HT1080 (cell line): Measurements from ENCODE around the gene PKHD1. TPM values are rescaled to one million over a fixed set of nuclear protein-coding genes. Genes with fewer than 3 reads are reported as not detected.

Experiments used
- DNase-seq: peaks from one replicate; pipeline ENCODE4 v3.0.0-alpha.2; 2015; ENCODE audit warnings: low read depth
- total RNA-seq: library from RNA; depleted of rRNA; stranded (reverse); fragments of >200 nt; shearing (Covaris generic); gene quantifications from 2 replicates; pipeline ENCODE4 v1.2.3, GENCODE V29; 2014

The PKHD1 gene
- total RNA-seq, 1 experiment from 2014 or later: not detected

- DNase-seq: no peak
Observed at GRCh38 chr6:52104979-52105378, 17.6 kb upstream of the PKHD1 start.

DNA sequence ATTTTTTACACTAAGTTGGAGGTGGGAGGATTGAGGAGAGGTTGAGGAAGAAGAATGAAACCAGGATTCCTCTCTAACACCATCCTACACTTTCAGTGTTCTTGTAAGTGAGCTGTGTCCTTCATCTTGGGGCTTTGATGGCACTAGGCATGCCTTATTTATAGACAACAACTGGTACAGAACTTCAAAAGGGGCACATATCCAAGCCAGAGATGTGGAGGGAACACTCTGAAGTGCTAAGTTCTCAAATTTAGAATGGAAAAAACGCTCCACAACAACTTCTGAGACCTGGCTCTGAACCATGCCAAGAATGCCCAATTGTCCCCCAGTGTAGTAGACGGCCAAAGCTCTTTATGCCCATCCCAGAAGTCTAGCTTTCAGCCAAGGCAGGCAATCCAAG is 16.2 kb upstream of the PKHD1 start:
- no peak for DNase-seq

DNA sequence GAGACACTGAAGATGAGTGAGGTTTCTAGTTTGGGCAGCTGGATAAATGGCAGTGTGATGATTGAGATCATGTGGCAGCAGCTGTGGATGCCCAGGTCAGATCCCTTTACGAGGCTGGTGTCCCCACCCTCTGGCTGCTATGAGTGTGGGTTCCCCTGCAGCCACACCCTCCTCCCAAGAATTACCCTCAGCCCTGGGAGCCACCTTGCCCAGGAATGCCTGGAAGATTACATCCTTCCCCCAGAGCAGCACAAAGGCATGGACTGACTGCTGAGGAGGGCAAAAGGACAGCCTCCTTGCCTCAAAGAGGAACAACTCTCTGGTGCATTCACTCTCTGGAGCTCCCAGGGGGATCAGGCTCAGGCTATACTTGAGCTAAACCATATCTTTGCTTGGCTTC is 15.0 kb upstream of the PKHD1 start:
- no peak for DNase-seq

- no peak for DNase-seq
Observed at GRCh38 chr6:52098721-52099120, 11.3 kb upstream of the PKHD1 start.

GRCh38 chr6:52089758-52090348 is 2.4 kb upstream of the PKHD1 start:
- DNase-seq: peak; percentile 17

DNA sequence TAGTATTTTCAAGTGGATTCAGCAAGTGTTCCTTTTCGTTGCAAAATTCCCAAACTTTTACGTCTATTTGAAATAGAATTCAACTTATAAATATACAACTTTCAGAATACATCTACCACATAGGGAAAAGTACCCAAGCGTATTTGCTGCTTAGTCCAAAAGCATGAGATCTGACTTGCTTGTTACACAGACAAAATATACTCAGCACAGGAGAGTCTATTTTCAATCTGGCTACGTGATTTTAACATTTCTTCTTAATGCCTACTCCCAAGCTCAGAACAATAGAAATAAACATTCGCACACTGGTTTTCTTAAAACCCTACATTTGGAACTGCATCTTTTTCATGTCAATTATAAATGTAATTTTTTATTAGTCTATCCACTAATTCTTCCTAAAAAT is 672 bp downstream of the PKHD1 start:
- no peak for DNase-seq

GRCh38 chr6:52081237-52081636 is 6.2 kb downstream of the PKHD1 start:
- DNase-seq: no peak

- no peak for DNase-seq
Observed at GRCh38 chr6:52077961-52078625, 9.3 kb downstream of the PKHD1 start.

DNA sequence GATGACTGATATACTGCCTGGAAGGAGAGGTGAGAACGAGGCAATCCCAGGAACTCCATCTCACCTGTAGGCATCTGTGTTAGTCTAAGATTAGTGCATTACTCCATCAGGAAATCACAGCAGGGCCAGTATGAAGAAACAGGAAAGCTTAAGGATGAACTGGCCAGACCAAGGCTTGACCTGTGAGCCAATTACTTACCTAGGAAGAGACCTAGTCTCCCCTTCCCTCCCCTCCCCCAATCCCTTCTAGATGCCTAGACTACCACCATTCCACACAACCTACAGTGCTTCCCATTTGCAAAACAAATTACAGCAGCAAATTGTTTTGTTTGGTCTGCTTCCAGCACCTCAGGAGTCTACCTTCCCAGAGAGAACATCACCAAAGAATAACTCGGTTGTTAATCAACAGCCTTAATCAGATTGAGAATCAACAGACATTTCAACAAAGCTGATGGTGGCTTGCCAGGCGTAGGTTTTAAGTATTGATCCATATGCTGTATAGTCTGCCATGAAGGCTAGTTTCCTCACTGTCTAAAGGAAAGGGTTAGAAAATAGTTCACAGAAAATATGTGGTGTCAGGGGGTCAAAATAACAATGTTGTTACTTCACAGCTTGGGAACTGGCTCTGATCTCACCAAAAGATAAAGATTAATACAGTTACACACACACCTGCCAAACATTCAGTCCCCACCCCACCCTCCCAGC is 10.1 kb downstream of the PKHD1 start:
- no peak for DNase-seq

DNA sequence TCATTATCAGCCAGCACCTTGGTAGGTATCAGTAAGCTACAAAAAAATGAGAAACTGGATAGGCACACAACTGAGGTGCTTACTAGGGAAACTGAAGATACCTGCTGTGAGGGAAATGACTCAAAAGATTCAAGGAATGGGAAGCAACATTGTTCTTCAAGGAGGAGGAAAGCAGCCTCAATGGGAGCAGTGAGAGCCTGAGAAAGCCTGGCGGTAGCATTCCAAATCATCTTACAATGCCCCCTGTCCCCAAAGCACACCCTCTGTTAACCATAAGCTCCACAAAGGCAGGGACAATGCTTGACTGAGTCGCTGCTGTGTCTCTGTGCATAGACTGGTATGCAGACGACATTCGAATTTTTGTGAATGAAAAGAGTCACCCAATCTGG is 10.6 kb downstream of the PKHD1 start:
- no peak for DNase-seq

GRCh38 chr6:52074716-52075115 is 12.7 kb downstream of the PKHD1 start:
- DNase-seq: no peak

GRCh38 chr6:52074155-52074554 is 13.3 kb downstream of the PKHD1 start:
- DNase-seq: no peak

GRCh38 chr6:52065621-52066020 is 21.8 kb downstream of the PKHD1 start:
- DNase-seq: peak; percentile 71

- DNase-seq: peak; percentile 66
Observed at GRCh38 chr6:52063584-52064344, 23.6 kb downstream of the PKHD1 start.

GRCh38 chr6:52061481-52061880 is 25.9 kb downstream of the PKHD1 start:
- DNase-seq: no peak

- DNase-seq: no peak
Observed at GRCh38 chr6:52059821-52060220, 27.6 kb downstream of the PKHD1 start.

DNA sequence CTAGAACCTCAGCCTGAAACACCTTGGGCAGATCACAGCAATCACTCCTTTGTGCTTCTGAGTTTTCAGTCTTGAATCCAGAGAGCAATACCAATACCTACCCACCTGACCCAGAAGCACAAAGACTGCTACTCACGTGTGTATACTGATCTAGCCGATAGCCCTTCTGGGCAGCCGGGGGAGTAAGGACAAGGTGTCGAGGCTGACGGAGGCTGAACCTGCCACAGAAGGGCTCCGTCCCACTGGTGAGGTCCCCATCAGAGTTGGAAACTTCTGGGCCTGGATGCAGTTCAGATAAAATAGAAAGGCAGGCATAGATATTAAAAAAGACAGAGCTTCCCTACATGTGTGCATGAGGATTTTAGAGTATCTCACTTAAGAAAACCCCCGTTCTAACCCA is 32.0 kb downstream of the PKHD1 start:
- no peak for DNase-seq

GRCh38 chr6:52053038-52053695 is 34.2 kb downstream of the PKHD1 start:
- no peak for DNase-seq

GRCh38 chr6:52050051-52050405 is 37.4 kb downstream of the PKHD1 start:
- no peak for DNase-seq

GRCh38 chr6:52049252-52050050 is 38.0 kb downstream of the PKHD1 start:
- DNase-seq: peak; percentile 11

DNA sequence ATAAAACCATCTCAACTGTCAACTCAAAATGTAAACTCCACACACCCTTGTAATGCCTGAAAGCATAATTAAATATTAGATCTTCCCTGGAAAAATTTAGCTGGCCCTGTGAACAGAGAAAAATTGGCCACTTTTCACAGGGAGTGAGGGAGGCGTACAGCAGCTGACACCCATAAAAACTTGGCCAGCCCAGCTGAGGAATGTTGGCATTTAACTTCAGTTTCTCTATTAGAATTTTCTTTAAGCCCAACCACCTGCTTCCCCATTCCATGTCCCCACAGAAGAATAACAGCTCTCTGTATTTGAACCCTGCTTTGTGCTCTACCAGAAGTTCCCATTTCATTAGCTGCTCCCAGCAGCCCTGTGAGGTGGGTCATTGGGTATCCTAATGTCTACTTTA is 41.0 kb downstream of the PKHD1 start:
- DNase-seq: no peak
